T-helper 1 cell treated with Interleukin-12 subunit alpha and Interleukin-12 subunit beta and Interleukin-4 antibody, amounts not matched to agents 30 ng/mL and 1 ng/mL, for 36 hours (primary cell): ENCODE data around the gene RPRD1B. TPM values are rescaled to one million over a fixed set of nuclear protein-coding genes. Genes with fewer than 3 reads are reported as not detected.

Experiments used
- intact Hi-C: fragments of 100-400 bp; cut with micrococcal nuclease; formaldehyde crosslinking; loops from one replicate; pipeline ENCODE4 v1.15.1; 2024
- total RNA-seq: library from RNA; stranded (reverse); gene quantifications from 2 replicates; pipeline ENCODE4 v1.2.3, GENCODE V29; 2022

Gene RPRD1B
- total RNA-seq, 1 donor from 2014 or later: 51.9 TPM

- intact Hi-C loops: no loop called here
Measured at GRCh38 chr20:38132156-38132909, 98.8 kb downstream of the RPRD1B start.

GRCh38 chr20:38132910-38133501, 99.5 kb downstream of the RPRD1B start:
- intact Hi-C loops: no loop called here

- intact Hi-C loops: no loop called here
Measured at GRCh38 chr20:38133680-38134426, 100.3 kb downstream of the RPRD1B start.

GRCh38 chr20:38134427-38135270, 101.1 kb downstream of the RPRD1B start:
- intact Hi-C loops: no loop called here

GRCh38 chr20:38135271-38135650, 101.7 kb downstream of the RPRD1B start:
- intact Hi-C loops: no loop called here

GRCh38 chr20:38135651-38136420, 102.3 kb downstream of the RPRD1B start:
- intact Hi-C loops: no loop called here

- intact Hi-C loops: no loop called here
Measured at GRCh38 chr20:38136421-38137245, 103.1 kb downstream of the RPRD1B start.

GRCh38 chr20:38137441-38138037, 104.0 kb downstream of the RPRD1B start:
- intact Hi-C loops: no loop called here

- intact Hi-C loops: no loop called here
Measured at GRCh38 chr20:38138086-38138778, 104.7 kb downstream of the RPRD1B start.

- intact Hi-C loops: no loop called here
Measured at GRCh38 chr20:38139156-38139912, 105.8 kb downstream of the RPRD1B start.

- intact Hi-C loops: no loop called here
Measured at GRCh38 chr20:38139977-38140753, 106.6 kb downstream of the RPRD1B start.

- intact Hi-C loops: no loop called here
Measured at GRCh38 chr20:38141204-38141888, 107.8 kb downstream of the RPRD1B start.
